ENCODE results near the gene NTN1. TPM values are rescaled to one million over a fixed set of nuclear protein-coding genes. Genes with fewer than 3 reads are reported as not detected.

The NTN1 gene
- total RNA-seq, 1 experiment from 2014 or later = 4.2 TPM

- no peak overlapping the region for H3K4me2 ChIP-seq (ENCODE audit: low read length)
- DNase-seq (ENCODE audit: low read depth, low spot score) = no peak
- TF ChIP-seq RAD21 (IDR thresholded peaks at IDR 0.05; ENCODE audit: low read depth) (no peak), CEBPB (IDR thresholded peaks at IDR 0.05; ENCODE audit: low read depth) (no peak), SIN3A (IDR thresholded peaks at IDR 0.05; ENCODE audit: low read depth) (no peak), JUND (IDR thresholded peaks at IDR 0.05) (no peak), CTCF (IDR thresholded peaks at IDR 0.05 in 2 of 3, conservative IDR thresholded peaks at IDR 0.05 in 1 of 3; ENCODE audit: borderline replicate concordance in 1 of 3, insufficient read depth in 1 of 3, low read depth in 2 of 3, low read length in 2 of 3) (no peak), EGR1 (IDR thresholded peaks at IDR 0.05; ENCODE audit: low read depth) (no peak), SRF (IDR thresholded peaks at IDR 0.05; ENCODE audit: low read depth) (no peak), CBX3 (IDR thresholded peaks at IDR 0.05; ENCODE audit: low read depth) (no peak), REST (IDR thresholded peaks at IDR 0.05; ENCODE audit: low read depth) (no peak), MAX (IDR thresholded peaks at IDR 0.05) (no peak), POLR2AphosphoS5 (IDR thresholded peaks at IDR 0.05; ENCODE audit: low read depth, low read length) (no peak), ZBTB33 (IDR thresholded peaks at IDR 0.05; ENCODE audit: extremely low read depth, insufficient replicate concordance, low read length) (no peak), EZH2 (IDR thresholded peaks at IDR 0.05) (no peak), ZFX (IDR thresholded peaks at IDR 0.05) (no peak), EZH2phosphoT487 (IDR thresholded peaks at IDR 0.05; ENCODE audit: borderline replicate concordance) (no peak), FOSL1 (IDR thresholded peaks at IDR 0.05; ENCODE audit: low read depth) (no peak), SP1 (IDR thresholded peaks at IDR 0.05; ENCODE audit: low read depth) (no peak), TCF7L2 (IDR thresholded peaks at IDR 0.05; ENCODE audit: borderline replicate concordance, extremely low read depth, insufficient read depth, insufficient read length) (no peak)
- H3K9me2 ChIP-seq (ENCODE audit: insufficient read depth) = no peaks in the 10 kb centered on the region
- H3K27me3 ChIP-seq (ENCODE audit: insufficient read depth, low read length) = no peaks in the 10 kb centered on the region
- H3K9me3 ChIP-seq (ENCODE audit: control insufficient read depth in 1 of 2, insufficient read depth in 1 of 2, low read depth in 1 of 2, low read length in 2 of 2) = no peaks in the 10 kb centered on the region
- H3K79me2 ChIP-seq (ENCODE audit: insufficient read depth, low read length) = no peaks in the 10 kb centered on the region
- H3K4me1 ChIP-seq (ENCODE audit: control insufficient read depth in 1 of 2, insufficient read depth in 2 of 2, low read length in 2 of 2) = peaks cover 0 to 7% of the 10 kb centered on the region in 2 experiments; a peak in 1 of 4 replicates
- no peaks in the 10 kb centered on the region for H3K36me3 ChIP-seq (ENCODE audit: control insufficient read depth in 1 of 2, insufficient read depth in 2 of 2, low read length in 2 of 2)
- no peak overlapping the region for H3K9ac ChIP-seq (ENCODE audit: low read length)
- RAD21 ChIA-PET (ENCODE audit: low non-redundant PET in 1 of 2, low total read pairs in 2 of 2, uncharacterized antibody in 2 of 2, unreplicated experiment in 2 of 2) = no interaction called here
- H3K4me3 ChIP-seq (replicated peaks in 1 of 2; ENCODE audit: low read depth in 1 of 2, low read length in 2 of 2) = no peak overlapping the region
- H2AFZ ChIP-seq (ENCODE audit: low read depth, low read length, poor library complexity, severe bottlenecking) = no peak overlapping the region
- BruUV-seq (replicated peaks) = no TSS peak
- no peak for ATAC-seq
- H3K27ac ChIP-seq (ENCODE audit: low read depth, low read length) = no peak overlapping the region
- H4K20me1 ChIP-seq (ENCODE audit: insufficient read depth) = no peaks in the 10 kb centered on the region
- intact Hi-C loops (cut with micrococcal nuclease) = no loop called here
- CTCF ChIA-PET = no interaction called here
- POLR2A ChIA-PET = no interaction called here
Measured at GRCh38 chr17:9132944-9133610, 111.8 kb downstream of the NTN1 start.

Data from HCT116 (cell line).